Measurements from ENCODE around the gene KIF23. TPM values are rescaled to one million over a fixed set of nuclear protein-coding genes. Genes with fewer than 3 reads are reported as not detected.

KIF23 gene
- total and polyA plus RNA-seq, 3 experiments from 2014 or later, result 0.18 to 44.4 (median 36.0) TPM

DNA sequence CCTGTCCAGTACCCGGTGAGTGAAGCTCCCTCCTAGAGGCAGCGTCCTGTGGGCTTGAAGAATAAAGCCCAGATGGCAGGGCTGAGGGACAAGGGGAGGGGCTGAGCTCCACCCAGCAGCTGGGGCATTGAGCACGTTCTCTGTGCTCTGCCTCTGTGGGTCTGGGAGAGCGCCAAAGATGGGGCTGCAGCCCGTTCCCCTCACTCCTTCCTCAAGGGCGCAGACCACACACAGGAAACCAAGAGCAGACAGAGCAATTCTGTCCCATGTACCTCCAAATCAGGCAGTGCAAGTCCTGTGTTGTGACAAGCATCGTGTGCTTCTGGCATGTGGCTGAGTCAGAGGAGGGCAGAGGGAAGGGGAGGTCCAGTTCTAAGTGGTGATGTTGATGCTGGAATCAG lies 15.7 kb upstream of the KIF23 start:
- Mint-ChIP-seq H3K36me3 (no peaks in the 10 kb centered on the region), H3K4me3 (no peak overlapping the region), H3K27me3 (peaks cover 0 to 4% of the 10 kb centered on the region in 2 donors), H3K4me1 (peaks cover 4 to 13% (median 7%) of the 10 kb centered on the region in 3 donors), H3K9me3 (no peaks in the 10 kb centered on the region), H3K27ac (peak overlapping the region in 1 of 8 donors; percentile 55)
- Histone ChIP-seq H3K27ac (ENCODE audit: low read depth, low read length) (no peak overlapping the region), H3K36me3 (ENCODE audit: insufficient read depth, low read length) (no peaks in the 10 kb centered on the region), H3K4me1 (ENCODE audit: insufficient read depth, low read length) (peaks cover 5% of the 10 kb centered on the region), H3K9me3 (ENCODE audit: low read length) (no peaks in the 10 kb centered on the region), H3K27me3 (ENCODE audit: insufficient read depth, low read length, poor library complexity, severe bottlenecking) (no peaks in the 10 kb centered on the region), H3K4me3 (ENCODE audit: low read length) (no peak overlapping the region)
- POLR2A ChIA-PET, result no interaction called here
- DNase-seq, result no peak
- CTCF ChIA-PET, result interaction anchor here (1.1 kb wide), 1 partner anchor 339 kb away, joined by 3 read pairs; no protein-coding TSS in a partner anchor

DNA sequence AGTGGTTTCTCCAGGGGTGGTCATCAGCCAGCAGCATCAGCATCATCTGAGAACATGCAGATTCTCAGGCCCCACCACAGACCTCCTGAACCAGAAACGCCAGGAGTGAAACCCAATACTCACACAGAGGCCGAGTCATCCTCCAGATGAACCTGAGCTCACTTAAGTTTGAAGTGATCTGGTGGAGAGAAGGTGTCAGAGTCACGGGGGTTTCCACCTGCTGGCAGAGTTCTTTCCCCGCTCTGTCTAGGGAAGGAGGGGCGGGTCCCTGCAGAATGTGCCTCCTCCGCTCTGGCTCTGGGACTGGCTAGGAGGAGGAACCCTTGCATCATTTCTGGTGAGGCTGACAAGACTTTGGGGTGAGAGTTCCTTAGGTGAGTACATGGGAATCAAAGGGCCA lies 13.3 kb upstream of the KIF23 start:
- H3K36me3 ChIP-seq (ENCODE audit: insufficient read depth, low read length), result no peaks in the 10 kb centered on the region
- no peak overlapping the region for H3K4me3 Mint-ChIP-seq
- H3K27ac Mint-ChIP-seq, result peak overlapping the region in 1 of 8 donors; percentile 69
- peaks cover 0 to 5% (median 0%) of the 10 kb centered on the region in 3 donors for H3K4me1 Mint-ChIP-seq
- no peak overlapping the region for H3K4me3 ChIP-seq (ENCODE audit: low read length)
- DNase-seq, result no peak
- peaks cover 1 to 20% of the 10 kb centered on the region in 2 donors for H3K27me3 Mint-ChIP-seq
- no peaks in the 10 kb centered on the region for H3K9me3 Mint-ChIP-seq
- H3K9me3 ChIP-seq (ENCODE audit: low read length), result no peaks in the 10 kb centered on the region
- ChIA-PET POLR2A (no interaction called here), CTCF (interaction anchor here (1.3 kb wide), 1 partner anchor 13 kb away, joined by 3 read pairs; the partner anchor contains the start of gene KIF23)
- no peaks in the 10 kb centered on the region for H3K4me1 ChIP-seq (ENCODE audit: insufficient read depth, low read length)
- no peak overlapping the region for H3K27ac ChIP-seq (ENCODE audit: low read depth, low read length)
- H3K36me3 Mint-ChIP-seq, result no peaks in the 10 kb centered on the region
- no peaks in the 10 kb centered on the region for H3K27me3 ChIP-seq (ENCODE audit: insufficient read depth, low read length, poor library complexity, severe bottlenecking)

DNA sequence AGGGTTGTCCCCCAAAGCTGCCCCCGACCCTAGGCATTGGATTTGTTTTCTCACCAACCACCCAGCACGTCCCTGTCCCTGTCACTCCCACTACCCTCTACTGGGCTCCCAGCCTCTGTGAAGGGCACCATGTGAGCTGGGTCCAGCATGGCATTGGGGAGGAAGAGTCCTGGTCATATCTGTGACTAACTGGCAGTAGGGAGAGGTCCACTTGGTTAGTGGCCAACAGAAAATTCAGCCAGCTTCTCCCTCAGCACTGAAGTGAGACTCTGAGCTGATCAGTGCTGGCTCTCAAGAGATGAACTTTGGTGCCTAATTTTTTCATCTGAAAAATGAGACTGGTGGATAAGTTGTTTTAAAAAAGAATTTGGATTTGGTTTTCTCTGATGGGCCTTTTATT lies 11.3 kb upstream of the KIF23 start:
- Mint-ChIP-seq H3K4me3 (no peak overlapping the region), H3K9me3 (no peaks in the 10 kb centered on the region), H3K36me3 (peaks cover 0 to 2% (median 0%) of the 10 kb centered on the region in 3 donors), H3K27me3 (peaks cover 5 to 26% of the 10 kb centered on the region in 2 donors), H3K27ac (no peak overlapping the region), H3K4me1 (peaks cover 0 to 5% (median 0%) of the 10 kb centered on the region in 3 donors)
- DNase-seq, result no peak
- Histone ChIP-seq H3K4me3 (ENCODE audit: low read length) (no peak overlapping the region), H3K9me3 (ENCODE audit: low read length) (no peaks in the 10 kb centered on the region), H3K27me3 (ENCODE audit: insufficient read depth, low read length, poor library complexity, severe bottlenecking) (no peaks in the 10 kb centered on the region), H3K27ac (ENCODE audit: low read depth, low read length) (no peak overlapping the region), H3K4me1 (ENCODE audit: insufficient read depth, low read length) (no peaks in the 10 kb centered on the region), H3K36me3 (ENCODE audit: insufficient read depth, low read length) (no peaks in the 10 kb centered on the region)
- POLR2A ChIA-PET, result no interaction called here
- CTCF ChIA-PET, result interaction anchor here (1.2 to 2.0 kb wide), 2 partner anchors 9 to 49 kb away, joined by 3 to 10 read pairs; no protein-coding TSS in a partner anchor

DNA sequence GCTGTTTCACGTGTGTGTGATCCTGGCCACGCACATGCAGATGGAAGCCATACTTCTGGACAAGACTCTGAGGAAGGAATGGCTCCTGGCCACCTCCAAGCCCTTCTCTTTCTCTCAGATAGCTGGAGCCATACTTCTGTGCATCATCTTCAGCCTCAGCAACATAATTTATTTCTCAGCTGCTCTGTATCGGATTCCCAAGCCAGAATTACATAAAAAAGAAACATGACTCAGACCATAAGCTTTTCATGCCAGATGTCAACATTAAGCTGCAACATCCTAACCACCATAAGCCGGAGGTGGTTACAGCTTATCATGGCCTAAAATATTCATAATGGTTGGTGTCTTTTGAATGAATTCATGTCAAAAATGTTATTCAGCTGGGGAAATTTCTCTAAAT lies 10.6 kb upstream of the KIF23 start:
- Mint-ChIP-seq H3K36me3 (peaks cover 0 to 3% (median 0%) of the 10 kb centered on the region in 3 donors), H3K27ac (peak overlapping the region in 1 of 8 donors; percentile 51), H3K4me1 (peaks cover 0 to 2% (median 0%) of the 10 kb centered on the region in 3 donors), H3K9me3 (no peaks in the 10 kb centered on the region), H3K27me3 (peaks cover 5 to 28% of the 10 kb centered on the region in 2 donors), H3K4me3 (no peak overlapping the region)
- CTCF ChIA-PET, result interaction anchor here (1.2 to 2.0 kb wide), 2 partner anchors 9 to 48 kb away, joined by 3 to 10 read pairs; no protein-coding TSS in a partner anchor
- no peak overlapping the region for H3K4me3 ChIP-seq (ENCODE audit: low read length)
- H3K27ac ChIP-seq (ENCODE audit: low read depth, low read length), result no peak overlapping the region
- H3K9me3 ChIP-seq (ENCODE audit: low read length), result no peaks in the 10 kb centered on the region
- no peaks in the 10 kb centered on the region for H3K36me3 ChIP-seq (ENCODE audit: insufficient read depth, low read length)
- DNase-seq, result no peak
- no peaks in the 10 kb centered on the region for H3K27me3 ChIP-seq (ENCODE audit: insufficient read depth, low read length, poor library complexity, severe bottlenecking)
- no peaks in the 10 kb centered on the region for H3K4me1 ChIP-seq (ENCODE audit: insufficient read depth, low read length)
- POLR2A ChIA-PET, result no interaction called here

DNA sequence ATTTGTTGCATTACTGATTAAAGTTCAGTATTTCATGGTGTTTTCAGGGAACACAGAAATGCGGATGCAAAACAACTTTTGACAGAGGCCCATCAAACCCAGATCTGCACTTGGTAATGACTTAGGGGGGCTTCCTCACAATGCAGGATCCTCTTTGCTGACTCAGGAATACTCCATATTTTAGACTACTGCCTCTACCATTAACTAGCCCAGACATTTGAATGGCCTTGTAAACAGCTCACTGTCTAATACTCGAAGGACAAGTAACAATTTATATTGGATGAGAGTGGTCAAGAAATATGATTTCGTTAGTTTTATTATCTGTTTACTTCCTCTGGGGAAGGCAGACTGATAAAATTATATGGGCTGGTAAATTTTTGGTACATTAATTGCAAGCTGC lies 9.0 kb upstream of the KIF23 start:
- Histone ChIP-seq H3K27me3 (ENCODE audit: insufficient read depth, low read length, poor library complexity, severe bottlenecking) (no peaks in the 10 kb centered on the region), H3K27ac (ENCODE audit: low read depth, low read length) (no peak overlapping the region), H3K36me3 (ENCODE audit: insufficient read depth, low read length) (no peaks in the 10 kb centered on the region), H3K4me1 (ENCODE audit: insufficient read depth, low read length) (no peaks in the 10 kb centered on the region), H3K4me3 (ENCODE audit: low read length) (no peak overlapping the region), H3K9me3 (ENCODE audit: low read length) (no peaks in the 10 kb centered on the region)
- Mint-ChIP-seq H3K4me3 (no peak overlapping the region), H3K9me3 (no peaks in the 10 kb centered on the region), H3K4me1 (no peaks in the 10 kb centered on the region), H3K27ac (no peak overlapping the region), H3K36me3 (peaks cover 0 to 3% (median 0%) of the 10 kb centered on the region in 3 donors), H3K27me3 (peaks cover 7 to 28% of the 10 kb centered on the region in 2 donors)
- ChIA-PET POLR2A (no interaction called here), CTCF (interaction anchor here (2.2 kb wide), 1 partner anchor 10 kb away, joined by 5 read pairs; no protein-coding TSS in a partner anchor)
- DNase-seq, result no peak

DNA sequence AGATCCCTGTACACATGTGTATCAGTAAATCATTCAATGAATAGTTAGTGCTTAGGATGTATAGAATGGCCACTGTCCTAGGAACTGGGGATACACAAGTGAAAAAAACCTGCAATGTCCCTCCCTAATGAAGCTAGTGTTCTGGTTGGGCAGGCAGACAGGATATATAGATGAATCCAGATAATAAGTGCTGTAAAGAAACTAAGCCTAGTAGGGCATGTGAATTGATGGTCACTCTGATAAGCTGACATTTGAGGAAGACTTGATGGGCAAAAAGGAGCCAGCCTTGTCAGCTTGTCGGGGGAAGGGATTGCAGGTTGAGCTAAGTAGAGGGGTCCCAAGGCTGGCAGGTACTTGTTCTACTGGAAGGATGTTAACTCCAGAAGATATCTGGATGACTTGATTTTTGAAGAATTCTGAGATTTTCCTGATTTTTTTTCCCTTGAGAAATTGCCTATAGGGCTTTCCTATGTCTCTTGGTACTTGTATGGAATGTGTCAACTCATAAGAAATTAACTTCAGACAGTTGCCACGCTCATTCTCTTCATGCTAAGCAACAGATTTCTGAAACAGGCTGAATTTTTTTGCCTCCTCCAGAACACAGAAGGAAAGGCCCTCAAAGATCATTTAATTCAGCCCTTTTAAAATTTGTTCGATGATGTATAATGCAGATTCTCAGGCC lies 6.3 kb upstream of the KIF23 start:
- peaks cover 0 to 3% (median 0%) of the 10 kb centered on the region in 3 donors for H3K36me3 Mint-ChIP-seq
- no peaks in the 10 kb centered on the region for H3K9me3 ChIP-seq (ENCODE audit: low read length)
- H3K4me3 Mint-ChIP-seq, result no peak overlapping the region
- no peak overlapping the region for H3K27ac Mint-ChIP-seq
- no peaks in the 10 kb centered on the region for H3K27me3 ChIP-seq (ENCODE audit: insufficient read depth, low read length, poor library complexity, severe bottlenecking)
- H3K4me1 ChIP-seq (ENCODE audit: insufficient read depth, low read length), result no peaks in the 10 kb centered on the region
- POLR2A ChIA-PET, result no interaction called here
- CTCF ChIA-PET, result interaction anchor here (0.9 to 1.0 kb wide), 2 partner anchors 13 to 14 kb away, joined by 3 read pairs; no protein-coding TSS in a partner anchor
- peaks cover 7 to 28% of the 10 kb centered on the region in 2 donors for H3K27me3 Mint-ChIP-seq
- H3K36me3 ChIP-seq (ENCODE audit: insufficient read depth, low read length), result no peaks in the 10 kb centered on the region
- H3K4me3 ChIP-seq (ENCODE audit: low read length), result no peak overlapping the region
- H3K9me3 Mint-ChIP-seq, result no peaks in the 10 kb centered on the region
- no peaks in the 10 kb centered on the region for H3K4me1 Mint-ChIP-seq
- no peak overlapping the region for H3K27ac ChIP-seq (ENCODE audit: low read depth, low read length)
- no peak for DNase-seq

DNA sequence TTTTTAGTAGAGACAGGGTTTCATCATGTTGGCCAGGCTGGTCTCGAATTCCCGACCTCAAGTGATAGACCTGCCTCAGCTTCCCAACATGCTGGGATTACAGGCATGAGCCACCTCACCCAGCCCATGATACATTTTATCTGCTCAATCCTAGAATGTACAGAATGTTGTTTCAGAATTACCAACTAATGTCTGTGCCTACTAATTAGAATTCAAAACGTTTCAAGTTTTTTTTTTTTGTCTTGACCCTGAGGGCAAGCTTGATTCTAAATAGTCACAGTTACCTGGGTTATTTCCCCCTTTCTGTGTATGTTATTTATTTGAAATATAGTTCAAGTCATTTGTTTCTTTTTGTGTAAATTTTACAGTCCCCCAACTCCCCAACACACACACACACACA lies 5.3 kb upstream of the KIF23 start:
- ChIA-PET CTCF (interaction anchor here (1.0 kb wide), 1 partner anchor 14 kb away, joined by 3 read pairs; no protein-coding TSS in a partner anchor), POLR2A (no interaction called here)
- H3K4me1 ChIP-seq (ENCODE audit: insufficient read depth, low read length), result no peaks in the 10 kb centered on the region
- Mint-ChIP-seq H3K27ac (no peak overlapping the region), H3K27me3 (peaks cover 7 to 21% of the 10 kb centered on the region in 2 donors), H3K9me3 (no peaks in the 10 kb centered on the region), H3K4me3 (no peak overlapping the region), H3K4me1 (peaks cover under 1 to 2% (median 2%) of the 10 kb centered on the region in 3 donors), H3K36me3 (peaks cover 0 to 3% (median 0%) of the 10 kb centered on the region in 3 donors)
- no peaks in the 10 kb centered on the region for H3K9me3 ChIP-seq (ENCODE audit: low read length)
- H3K27me3 ChIP-seq (ENCODE audit: insufficient read depth, low read length, poor library complexity, severe bottlenecking), result no peaks in the 10 kb centered on the region
- no peaks in the 10 kb centered on the region for H3K36me3 ChIP-seq (ENCODE audit: insufficient read depth, low read length)
- H3K4me3 ChIP-seq (ENCODE audit: low read length), result no peak overlapping the region
- H3K27ac ChIP-seq (ENCODE audit: low read depth, low read length), result no peak overlapping the region
- DNase-seq, result no peak

DNA sequence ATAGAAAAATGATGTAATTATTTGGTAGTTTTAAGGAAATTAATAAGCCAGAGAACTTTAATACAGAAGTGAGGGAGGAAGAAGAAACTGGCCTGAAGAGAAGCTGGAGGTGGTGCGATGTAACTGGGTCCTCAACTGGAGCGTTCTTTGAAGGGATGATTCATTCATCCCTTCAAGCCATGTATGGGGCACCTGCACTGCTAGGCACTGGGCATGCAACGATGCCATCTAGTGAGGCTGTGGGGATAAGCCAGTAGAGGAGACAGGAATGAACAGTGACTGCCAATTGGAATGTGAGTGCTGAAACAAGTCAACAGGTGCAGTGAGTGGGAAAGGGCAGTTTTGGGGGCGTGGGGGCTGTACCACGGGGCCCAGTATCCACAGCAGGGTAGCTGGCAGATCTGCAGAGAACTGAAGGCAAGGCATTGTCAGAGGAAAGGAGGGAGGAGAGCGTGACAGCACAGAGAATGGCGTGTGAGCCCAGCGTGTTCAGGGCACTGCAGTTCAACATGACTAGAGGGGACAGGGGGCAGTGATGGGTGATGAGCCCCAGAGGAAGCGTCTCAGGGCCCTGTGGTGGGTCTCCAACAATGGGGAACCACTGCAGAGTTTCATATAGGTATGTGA lies 3.8 kb upstream of the KIF23 start:
- Histone ChIP-seq H3K27me3 (ENCODE audit: insufficient read depth, low read length, poor library complexity, severe bottlenecking) (no peaks in the 10 kb centered on the region), H3K27ac (ENCODE audit: low read depth, low read length) (no peak overlapping the region), H3K36me3 (ENCODE audit: insufficient read depth, low read length) (no peaks in the 10 kb centered on the region), H3K4me3 (ENCODE audit: low read length) (no peak overlapping the region), H3K4me1 (ENCODE audit: insufficient read depth, low read length) (peaks cover 6% of the 10 kb centered on the region), H3K9me3 (ENCODE audit: low read length) (no peaks in the 10 kb centered on the region)
- Mint-ChIP-seq H3K36me3 (peaks cover 0 to 3% (median 0%) of the 10 kb centered on the region in 3 donors), H3K9me3 (no peaks in the 10 kb centered on the region), H3K4me1 (peaks cover 8 to 13% (median 13%) of the 10 kb centered on the region in 3 donors), H3K27ac (no peak overlapping the region), H3K4me3 (no peak overlapping the region), H3K27me3 (peaks cover 8 to 16% of the 10 kb centered on the region in 2 donors)
- no peak for DNase-seq
- CTCF ChIA-PET, result interaction anchor here (1.8 kb wide), 1 partner anchor 52 kb away, joined by 6 read pairs; no protein-coding TSS in a partner anchor
- POLR2A ChIA-PET, result no interaction called here
